Lower leg skin (tissue), 4 donors: ENCODE measurements around the gene CD151. TPM values are rescaled to one million over a fixed set of nuclear protein-coding genes. Genes with fewer than 3 reads are reported as not detected.

ENCODE experiments used
- DNase-seq, 2 donors: peaks; one replicate each; pipeline ENCODE4 v3.0.0-alpha.2; 2019; ENCODE audit warnings: low spot score in 2 of 2
- H3K4me3 ChIP-seq: fragments of 200-600 bp; sonication (generic); 2 replicates; pipeline ENCODE4 v1.5.1; 2017; ENCODE audit warnings: mild to moderate bottlenecking, low read depth; ENCODE audit not compliant: poor library complexity, severe bottlenecking
- CTCF ChIP-seq, 3 donors: fragments of 450-650 bp; IDR thresholded peaks; one replicate each; pipeline ENCODE4 v1.5.1; 2016; ENCODE audit warnings: antibody characterized with exemption in 3 of 3, mild to moderate bottlenecking in 3 of 3, moderate library complexity in 2 of 3
- POLR2A ChIP-seq, 2 donors: fragments of 450-650 bp; IDR thresholded peaks; one replicate each; pipeline ENCODE4 v1.6.1; 2016 to 2017; ENCODE audit warnings: antibody characterized with exemption in 2 of 2, mild to moderate bottlenecking in 1 of 2, moderate library complexity in 1 of 2
- WGBS, 2 donors: methylation state at CpG; one replicate each; pipeline ENCODE4 v1.1.5; 2018; 5-methylcytosine and 5-hydroxymethylcytosine counted together
- intact Hi-C: fragments of 100-400 bp; cut with DNase I; formaldehyde crosslinking; loops from one replicate; pipeline ENCODE4 v1.15.0; 2023; ENCODE audit warnings: low total_unique reads
- total RNA-seq, 4 donors: library from RNA; depleted of rRNA; stranded (reverse); fragments of >200 nt; gene quantifications; one replicate each; pipeline ENCODE4 v1.1.0, GENCODE V29; 2016

Gene CD151
- total RNA-seq, 4 donors from 2014 or later, result 124 to 186 (median 157) TPM

GRCh38 chr11:862696-863022, 29.9 kb downstream of the CD151 start:
- WGBS, 2 donors, result 77% methylated on average over 6 of the region's 12 CpGs; no CpG with 5 or more reads in 1 of the 2 donors
- no peak for DNase-seq
- intact Hi-C loops, result no loop called here
- TF ChIP-seq CTCF (IDR thresholded peaks at IDR 0.05) (no peak), POLR2A (IDR thresholded peaks at IDR 0.05) (no peak)
- no peak overlapping the region for H3K4me3 ChIP-seq

GRCh38 chr11:863023-863909, 30.5 kb downstream of the CD151 start:
- H3K4me3 ChIP-seq, result no peak overlapping the region
- TF ChIP-seq POLR2A (IDR thresholded peaks at IDR 0.05), result no peak
- no peak for TF ChIP-seq CTCF (IDR thresholded peaks at IDR 0.05)
- 91% methylated on average over 21 to 24 of the region's 24 CpGs for WGBS, 2 donors
- intact Hi-C loops, result no loop called here
- no peak for DNase-seq

GRCh38 chr11:863910-864827, 31.4 kb downstream of the CD151 start:
- intact Hi-C loops, result no loop called here
- no peak for DNase-seq
- TF ChIP-seq POLR2A (IDR thresholded peaks at IDR 0.05) (no peak), CTCF (IDR thresholded peaks at IDR 0.05) (no peak)
- H3K4me3 ChIP-seq, result no peak overlapping the region
- 92% methylated on average over 22 to 31 of the region's 31 CpGs for whole genome bisulfite sequencing, 2 donors

- 88 to 89% methylated on average over 10 to 11 of the region's 11 CpGs for WGBS, 2 donors
- intact Hi-C loops, result no loop called here
- no peak for TF ChIP-seq POLR2A (IDR thresholded peaks at IDR 0.05)
- TF ChIP-seq CTCF (IDR thresholded peaks at IDR 0.05), result no peak
- no peak overlapping the region for H3K4me3 ChIP-seq
- no peak for DNase-seq
These were observed 32.1 kb downstream of the CD151 start for GRCh38 chr11:864898-865297.

GRCh38 chr11:865462-866430, 33.0 kb downstream of the CD151 start:
- no peak overlapping the region for H3K4me3 ChIP-seq
- no peak for DNase-seq
- TF ChIP-seq CTCF (IDR thresholded peaks at IDR 0.05), result no peak
- no peak for TF ChIP-seq POLR2A (IDR thresholded peaks at IDR 0.05)
- 73 to 77% methylated on average over 30 to 37 of the region's 41 CpGs for WGBS, 2 donors
- intact Hi-C loops, result no loop called here
